HepG2 (cell line): ENCODE data around the gene DEGS1. TPM values are rescaled to one million over a fixed set of nuclear protein-coding genes. Genes with fewer than 3 reads are reported as not detected.

Experiments
- ATAC-seq: fragments of 200-7000 bp; cut with Tn5 transposase; 3 replicates; pipeline ENCODE4 v1.9.1; 2020; ENCODE audit warnings: mild to moderate bottlenecking, moderate library complexity
- BruUV-seq: library from RNA; stranded (reverse); fragments of 400-500 nt; replicated peaks from 2 replicates; lab custom pipeline; 2021; lab: Mats Ljungman, UMichigan
- CTCF ChIA-PET: fragments of 300-600 bp; formaldehyde crosslinking; extraction: SDS; loops from one replicate; lab custom pipeline; 2021; ENCODE audit warnings: low total read pairs, inconsistent platforms, low intra/inter-chr PET ratio; lab: Yijun Ruan, JAX
- POLR2A ChIA-PET: fragments of 350-600 bp; sonication (Branson Sonifier 250); formaldehyde crosslinking; loops from one replicate; lab custom pipeline; 2020; ENCODE audit warnings: antibody characterized with exemption, inconsistent platforms; lab: Yijun Ruan, JAX
- DNase-seq: peaks from one replicate; pipeline ENCODE4 v3.0.0-alpha.2; 2015; ENCODE audit warnings: low spot score
- FAIRE-seq: peaks from 3 replicates; lab custom pipeline; 2011; peaks lifted over from hg19 to GRCh38; lab: Jason Lieb, UNC
- H2AFZ ChIP-seq: one replicate; pipeline ENCODE4 v1.6.1; 2011; ENCODE audit warnings: low read length, inconsistent platforms
- H3K27ac ChIP-seq: fragments of 300-600 bp; 3 replicates; pipeline ENCODE4 v1.8.0; 2011; ENCODE audit warnings: mixed run types, mild to moderate bottlenecking, mixed read lengths, low read length, inconsistent platforms; ENCODE audit not compliant: insufficient read depth; ENCODE audit errors: extremely low read length
- H3K27me3 ChIP-seq, 2 experiments: fragments of 200-600 bp in 1 of 2; 2 replicates in 1 of 2; 3 replicates in 1 of 2; pipeline versions ENCODE4 v1.6.0 to v1.8.0; 2011; ENCODE audit warnings: low read length in 2 of 2, mild to moderate bottlenecking in 2 of 2, moderate library complexity in 2 of 2, inconsistent platforms in 1 of 2; ENCODE audit not compliant: insufficient read depth in 2 of 2, control insufficient read depth in 1 of 2
- H3K36me3 ChIP-seq, 2 experiments: fragments of 200-600 bp in 1 of 2; replicated peaks in 1 of 2; 2 replicates in 1 of 2; 3 replicates in 1 of 2; pipeline versions ENCODE4 v1.5.1 to v1.8.0; 2011; ENCODE audit warnings: low read length in 2 of 2, inconsistent platforms in 1 of 2; ENCODE audit not compliant: insufficient read depth in 2 of 2, control insufficient read depth in 1 of 2
- H3K4me1 ChIP-seq: 2 replicates; pipeline ENCODE4 v1.5.1; 2012; ENCODE audit warnings: low read length, inconsistent platforms; ENCODE audit not compliant: insufficient read depth
- H3K4me2 ChIP-seq: 2 replicates; pipeline ENCODE4 v1.6.0; 2011; ENCODE audit warnings: low read depth, low read length, inconsistent platforms
- H3K4me3 ChIP-seq, 3 experiments: fragments of 200-600 bp in 1 of 3; sonication (generic), shearing (Covaris generic) in 1 of 3; replicated peaks in 1 of 3; 2 replicates each; pipeline ENCODE4 v1.5.1; 2011 to 2016; ENCODE audit warnings: low read length in 3 of 3, inconsistent platforms in 2 of 3, low read depth in 2 of 3, mild to moderate bottlenecking in 2 of 3, control low read depth in 1 of 3, mixed read lengths in 1 of 3; ENCODE audit not compliant: insufficient read depth in 1 of 3
- H3K79me2 ChIP-seq: one replicate; pipeline ENCODE4 v1.6.1; 2011; ENCODE audit warnings: low read length, inconsistent platforms; ENCODE audit not compliant: insufficient read depth
- H3K9ac ChIP-seq: 2 replicates; pipeline ENCODE4 v1.6.0; 2011; ENCODE audit warnings: mild to moderate bottlenecking, low read depth, low read length, inconsistent platforms; ENCODE audit not compliant: insufficient read depth
- H3K9me3 ChIP-seq: 2 replicates; pipeline ENCODE4 v1.5.1; 2012; ENCODE audit warnings: mild to moderate bottlenecking, low read length
- H4K20me1 ChIP-seq: 2 replicates; pipeline ENCODE4 v1.6.0; 2011; ENCODE audit warnings: inconsistent platforms, mild to moderate bottlenecking, low read length, moderate library complexity; ENCODE audit not compliant: insufficient read depth
- DPF2 ChIP-seq: sonication (generic); formaldehyde crosslinking; IDR thresholded peaks from 2 replicates; pipeline ENCODE4 v1.4.0; 2020; ENCODE audit warnings: mild to moderate bottlenecking, low read depth, missing genetic modification reagents, borderline replicate concordance
- EED ChIP-seq: sonication (generic); formaldehyde crosslinking; IDR thresholded peaks from 2 replicates; pipeline ENCODE4 v1.5.0; 2020; ENCODE audit warnings: mild to moderate bottlenecking, missing genetic modification reagents
- EP300 ChIP-seq, 3 experiments: sonication (generic) in 1 of 3; formaldehyde crosslinking in 1 of 3; IDR thresholded peaks; 2 replicates each; pipeline versions ENCODE4 v1.5.1 to v1.6.1; 2011 to 2020; ENCODE audit warnings: low read depth in 2 of 3, low read length in 2 of 3, borderline replicate concordance in 1 of 3, improper control_type of control experiment in 1 of 3, mild to moderate bottlenecking in 1 of 3, missing genetic modification reagents in 1 of 3, moderate library complexity in 1 of 3
- FOXK2 ChIP-seq: fragments of 450-650 bp; IDR thresholded peaks from 2 replicates; pipeline ENCODE4 v1.6.1; 2016
- GTF2F1 ChIP-seq: fragments of 150-350 bp; IDR thresholded peaks from 2 replicates; pipeline ENCODE4 v1.6.1; 2014; ENCODE audit warnings: low read length
- KLF12 ChIP-seq: sonication (generic); formaldehyde crosslinking; IDR thresholded peaks from 2 replicates; pipeline ENCODE4 v1.4.0; 2020; ENCODE audit warnings: missing genetic modification reagents, borderline replicate concordance
- KLF13 ChIP-seq: sonication (generic); formaldehyde crosslinking; IDR thresholded peaks from 2 replicates; pipeline ENCODE4 v1.4.0; 2020; ENCODE audit warnings: mild to moderate bottlenecking, missing genetic modification reagents
- MIER3 ChIP-seq: IDR thresholded peaks from 2 replicates; pipeline ENCODE4 v1.6.1; 2016; ENCODE audit warnings: missing compliant biosample characterization, borderline replicate concordance
- MIXL1 ChIP-seq: IDR thresholded peaks from 2 replicates; pipeline ENCODE4 v1.6.1; 2016
- NFE2L1 ChIP-seq: sonication (generic); formaldehyde crosslinking; IDR thresholded peaks from 2 replicates; pipeline ENCODE4 v1.4.0; 2020; ENCODE audit warnings: missing genetic modification reagents, mild to moderate bottlenecking, borderline replicate concordance
- PCBP1 ChIP-seq: fragments of 200-400 bp; formaldehyde crosslinking; IDR thresholded peaks from 2 replicates; pipeline ENCODE4 v1.6.1; 2017; ENCODE audit warnings: mild to moderate bottlenecking, low read depth, low read length, borderline replicate concordance
- RAD21 ChIP-seq: fragments of 450-650 bp; formaldehyde crosslinking; IDR thresholded peaks from 2 replicates; pipeline ENCODE4 v1.5.0; 2020; ENCODE audit warnings: mild to moderate bottlenecking
- ZFY ChIP-seq: sonication (generic); formaldehyde crosslinking; IDR thresholded peaks from 2 replicates; pipeline ENCODE4 v1.4.0; 2020; ENCODE audit warnings: missing genetic modification reagents
- ZNF251 ChIP-seq: sonication (generic); formaldehyde crosslinking; IDR thresholded peaks from 2 replicates; pipeline ENCODE4 v1.9.0; 2021; ENCODE audit warnings: mild to moderate bottlenecking, missing genetic modification reagents
- ZNF446 ChIP-seq: sonication (generic); formaldehyde crosslinking; IDR thresholded peaks from 2 replicates; pipeline ENCODE4 v1.5.0; 2020; ENCODE audit warnings: mild to moderate bottlenecking, missing genetic modification reagents
- ZNF609 ChIP-seq: sonication (generic); formaldehyde crosslinking; IDR thresholded peaks from 2 replicates; pipeline ENCODE4 v1.4.0; 2020; ENCODE audit warnings: mild to moderate bottlenecking, missing genetic modification reagents, borderline replicate concordance
- WGBS: methylation state at CpG from one replicate; pipeline ENCODE4 v1.1.6; 2017; ENCODE audit warnings: low lambda C conversion rate; 5-methylcytosine and 5-hydroxymethylcytosine counted together
- in situ Hi-C: cut with HindIII; loops from 2 replicates; pipeline ENCODE4 v1.10.0; 2017; ENCODE audit warnings: low pct_unique_long_range_greater_than_20kb; ENCODE audit not compliant: extremely low pct_ligation_motif_present
- intact Hi-C: fragments of 100-400 bp; cut with micrococcal nuclease; formaldehyde crosslinking; loops from one replicate; pipeline ENCODE4 v1.10.0; 2022; ENCODE audit not compliant: unreplicated experiment
- polyA plus RNA-seq, 8 experiments: library from polyadenylated mRNA; depleted of rRNA in 3 of 8; stranded (reverse) in 7 of 8; unstranded in 1 of 8; fragments of >200 nt; fragmentation: Illumina TruSeq in 4 of 8; extraction: Trizol in 4 of 8; gene quantifications; 2 replicates each; pipeline versions ENCODE4 v1.2.1 to v1.2.3, GENCODE V29; 2011 to 2016; ENCODE audit warnings: low read depth in 4 of 8, missing spikeins in 1 of 8, mixed read lengths in 1 of 8; ENCODE audit not compliant: insufficient read depth in 1 of 8
- total RNA-seq, 5 experiments: library from RNA; depleted of rRNA; stranded (reverse); fragments of >200 nt; fragmentation: Illumina TruSeq; extraction: Trizol; gene quantifications; 2 replicates each; pipeline ENCODE4 v1.2.3, GENCODE V29; 2016; ENCODE audit warnings: low read depth in 1 of 5
- TF ChIP-seq, protein P1 (sequence below): sonication (generic); formaldehyde crosslinking; IDR thresholded peaks from 2 replicates; pipeline ENCODE4 v1.4.0; 2020; ENCODE audit warnings: mild to moderate bottlenecking, missing genetic modification reagents

Gene DEGS1
- total and polyA plus RNA-seq, 2 of the 13 experiments (the other 11 are each of a cell fraction or from before 2014, with no cell fraction given) = 18.1 to 35.9 TPM

- no peaks in the 10 kb centered on the region for H3K79me2 ChIP-seq
- H3K27ac ChIP-seq = no peak overlapping the region
- no TSS peak for BruUV-seq
- FAIRE-seq (no peak), ATAC-seq (no peak), DNase-seq (no peak)
- WGBS = 65% methylated on average over 4 of the region's 4 CpGs
- peaks cover 40% of the 10 kb centered on the region for H3K4me1 ChIP-seq
- H3K4me2 ChIP-seq = no peak overlapping the region
- in situ Hi-C loops = no loop called here
- no peaks in the 10 kb centered on the region for H4K20me1 ChIP-seq
- H3K36me3 ChIP-seq = no peaks in the 10 kb centered on the region
- no peak overlapping the region for H2AFZ ChIP-seq
- ChIA-PET POLR2A (no interaction called here), CTCF (no interaction called here)
- no peak for TF ChIP-seq MIER3 (CRISPR knock-in tag)
- TF ChIP-seq FOXK2 = no peak
- no peak for TF ChIP-seq KLF12 (CRISPR knock-in tag)
- TF ChIP-seq DPF2 (CRISPR knock-in tag) = no peak
- no peak for TF ChIP-seq RAD21 (CRISPR knock-in tag)
- no peak for TF ChIP-seq GTF2F1
- TF ChIP-seq, protein P1, sequence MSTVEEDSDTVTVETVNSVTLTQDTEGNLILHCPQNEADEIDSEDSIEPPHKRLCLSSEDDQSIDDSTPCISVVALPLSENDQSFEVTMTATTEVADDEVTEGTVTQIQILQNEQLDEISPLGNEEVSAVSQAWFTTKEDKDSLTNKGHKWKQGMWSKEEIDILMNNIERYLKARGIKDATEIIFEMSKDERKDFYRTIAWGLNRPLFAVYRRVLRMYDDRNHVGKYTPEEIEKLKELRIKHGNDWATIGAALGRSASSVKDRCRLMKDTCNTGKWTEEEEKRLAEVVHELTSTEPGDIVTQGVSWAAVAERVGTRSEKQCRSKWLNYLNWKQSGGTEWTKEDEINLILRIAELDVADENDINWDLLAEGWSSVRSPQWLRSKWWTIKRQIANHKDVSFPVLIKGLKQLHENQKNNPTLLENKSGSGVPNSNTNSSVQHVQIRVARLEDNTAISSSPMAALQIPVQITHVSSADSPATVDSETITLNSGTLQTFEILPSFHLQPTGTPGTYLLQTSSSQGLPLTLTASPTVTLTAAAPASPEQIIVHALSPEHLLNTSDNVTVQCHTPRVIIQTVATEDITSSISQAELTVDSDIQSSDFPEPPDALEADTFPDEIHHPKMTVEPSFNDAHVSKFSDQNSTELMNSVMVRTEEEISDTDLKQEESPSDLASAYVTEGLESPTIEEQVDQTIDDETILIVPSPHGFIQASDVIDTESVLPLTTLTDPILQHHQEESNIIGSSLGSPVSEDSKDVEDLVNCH (CRISPR knock-in tag) = no peak
- no peak for TF ChIP-seq MIXL1 (CRISPR knock-in tag)
- TF ChIP-seq ZNF446 (CRISPR knock-in tag) = no peak
- TF ChIP-seq PCBP1 = no peak
- TF ChIP-seq KLF13 = no peak
- no peak for TF ChIP-seq NFE2L1 (CRISPR knock-in tag)
- TF ChIP-seq EP300 (IDR thresholded peaks at IDR 0.05; ENCODE audit: low read depth in 2 of 2, low read length in 2 of 2) = no peak
- no peak for TF ChIP-seq EP300 (CRISPR knock-in tag; IDR thresholded peaks at IDR 0.05; ENCODE audit: borderline replicate concordance)
- TF ChIP-seq EED (CRISPR knock-in tag) = no peak
- TF ChIP-seq ZFY (CRISPR knock-in tag) = no peak
- TF ChIP-seq ZNF609 = no peak
- TF ChIP-seq ZNF251 (CRISPR knock-in tag) = no peak
- H3K27me3 ChIP-seq = no peaks in the 10 kb centered on the region
- H3K9ac ChIP-seq = no peak overlapping the region
- no peaks in the 10 kb centered on the region for H3K9me3 ChIP-seq
- intact Hi-C loops = no loop called here
- no peak overlapping the region for H3K4me3 ChIP-seq
Observed at GRCh38 chr1:224198572-224198971, 15.5 kb downstream of the DEGS1 start.
